ENCODE results near the gene CLMN. TPM values are rescaled to one million over a fixed set of nuclear protein-coding genes. Genes with fewer than 3 reads are reported as not detected.

CLMN gene
- total and polyA plus RNA-seq, 2 experiments from 2014 or later = 15.7 to 40.0 TPM

DNA sequence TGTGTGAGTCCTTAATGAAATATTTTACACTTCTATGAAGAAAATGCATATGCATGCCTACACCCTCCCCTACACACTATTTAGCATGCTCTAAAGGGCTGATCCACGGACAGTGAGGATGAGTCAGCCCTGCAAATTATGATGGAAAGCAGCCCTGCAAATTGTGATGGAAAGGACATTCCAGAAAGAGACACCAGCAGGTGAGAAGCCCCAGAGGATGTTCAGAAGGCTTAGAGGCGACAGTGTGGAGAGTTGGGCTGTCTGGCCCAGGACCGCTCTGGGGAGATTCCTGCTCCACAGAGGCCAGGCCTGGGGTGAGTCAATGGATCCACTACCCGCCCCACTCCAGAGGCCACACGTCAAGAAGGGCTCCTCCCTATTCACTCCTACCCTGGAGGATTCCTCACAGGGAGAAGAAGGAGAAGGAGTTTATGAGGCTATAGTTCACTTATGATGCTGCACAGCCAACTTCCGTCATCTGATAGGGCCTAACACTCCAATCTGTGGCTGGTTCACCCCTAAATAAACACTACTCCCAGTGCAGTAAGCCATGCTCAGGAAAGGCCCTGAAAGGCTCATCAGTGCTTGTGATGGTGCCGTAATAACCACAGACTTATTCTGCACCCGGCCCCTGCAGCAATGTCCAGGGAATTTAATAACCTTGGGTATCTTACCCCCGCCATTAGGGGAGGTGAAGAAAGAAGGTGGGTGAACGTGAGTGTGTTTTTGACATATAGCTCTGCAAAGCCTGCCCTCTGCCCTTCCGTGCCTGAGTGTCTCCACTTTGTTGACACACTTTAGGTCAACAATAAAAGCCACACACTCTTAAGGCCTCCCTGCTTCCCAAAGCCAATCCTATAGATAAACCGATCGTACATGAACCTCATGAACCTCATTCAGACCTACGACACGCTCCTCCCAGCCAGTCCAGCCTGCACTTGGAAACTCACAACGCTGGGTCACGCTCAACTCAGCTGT lies 46.4 kb downstream of the CLMN start:
- Histone ChIP-seq H4K20me1 (ENCODE audit: insufficient read depth, poor library complexity, severe bottlenecking) (no peaks in the 10 kb centered on the region), H3K9me2 (replicated peaks; ENCODE audit: insufficient read depth) (no peaks in the 10 kb centered on the region), H3K27ac (peak overlapping the region; percentile 90), H3K9me3 (ENCODE audit: low read depth) (no peaks in the 10 kb centered on the region), H3K4me1 (ENCODE audit: insufficient read depth) (peaks cover 9% of the 10 kb centered on the region), H3K36me3 (replicated peaks; ENCODE audit: insufficient read depth, low read depth) (no peaks in the 10 kb centered on the region), H3K4me3 (no peak overlapping the region), H3K4me2 (peak overlapping the region; percentile 33), H3K27me3 (no peaks in the 10 kb centered on the region), H3K79me2 (no peaks in the 10 kb centered on the region), H2AFZ (no peak overlapping the region)
- TF ChIP-seq, protein P1, sequence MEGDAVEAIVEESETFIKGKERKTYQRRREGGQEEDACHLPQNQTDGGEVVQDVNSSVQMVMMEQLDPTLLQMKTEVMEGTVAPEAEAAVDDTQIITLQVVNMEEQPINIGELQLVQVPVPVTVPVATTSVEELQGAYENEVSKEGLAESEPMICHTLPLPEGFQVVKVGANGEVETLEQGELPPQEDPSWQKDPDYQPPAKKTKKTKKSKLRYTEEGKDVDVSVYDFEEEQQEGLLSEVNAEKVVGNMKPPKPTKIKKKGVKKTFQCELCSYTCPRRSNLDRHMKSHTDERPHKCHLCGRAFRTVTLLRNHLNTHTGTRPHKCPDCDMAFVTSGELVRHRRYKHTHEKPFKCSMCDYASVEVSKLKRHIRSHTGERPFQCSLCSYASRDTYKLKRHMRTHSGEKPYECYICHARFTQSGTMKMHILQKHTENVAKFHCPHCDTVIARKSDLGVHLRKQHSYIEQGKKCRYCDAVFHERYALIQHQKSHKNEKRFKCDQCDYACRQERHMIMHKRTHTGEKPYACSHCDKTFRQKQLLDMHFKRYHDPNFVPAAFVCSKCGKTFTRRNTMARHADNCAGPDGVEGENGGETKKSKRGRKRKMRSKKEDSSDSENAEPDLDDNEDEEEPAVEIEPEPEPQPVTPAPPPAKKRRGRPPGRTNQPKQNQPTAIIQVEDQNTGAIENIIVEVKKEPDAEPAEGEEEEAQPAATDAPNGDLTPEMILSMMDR (IDR thresholded peaks at IDR 0.05; ENCODE audit: poor library complexity) = no peak
- TF ChIP-seq EZH2phosphoT487 (IDR thresholded peaks at IDR 0.05; ENCODE audit: low read depth, severe bottlenecking, unreplicated experiment) (no peak), EZH2 (IDR thresholded peaks at IDR 0.05; ENCODE audit: borderline replicate concordance) (no peak)
- 57% methylated on average over 17 of the region's 17 CpGs for WGBS (ENCODE audit: low lambda C conversion rate, missing lambda C conversion rate)
- DNase-seq (ENCODE audit: low spot score) = peak; percentile 80

GRCh38 chr14:95272057-95272456 lies 47.7 kb downstream of the CLMN start:
- H3K4me2 ChIP-seq = no peak overlapping the region
- H3K4me3 ChIP-seq = no peak overlapping the region
- 77% methylated on average over 5 of the region's 5 CpGs for WGBS (ENCODE audit: low lambda C conversion rate, missing lambda C conversion rate)
- H3K9me3 ChIP-seq (ENCODE audit: low read depth) = no peaks in the 10 kb centered on the region
- H3K27me3 ChIP-seq = no peaks in the 10 kb centered on the region
- H4K20me1 ChIP-seq (ENCODE audit: insufficient read depth, poor library complexity, severe bottlenecking) = no peaks in the 10 kb centered on the region
- H3K36me3 ChIP-seq (replicated peaks; ENCODE audit: insufficient read depth, low read depth) = no peaks in the 10 kb centered on the region
- TF ChIP-seq EZH2 (IDR thresholded peaks at IDR 0.05; ENCODE audit: borderline replicate concordance) (no peak), EZH2phosphoT487 (IDR thresholded peaks at IDR 0.05; ENCODE audit: low read depth, severe bottlenecking, unreplicated experiment) (no peak)
- TF ChIP-seq, protein P1 (IDR thresholded peaks at IDR 0.05; ENCODE audit: poor library complexity) = no peak
- H3K27ac ChIP-seq = peak overlapping the region; percentile 90
- H3K9me2 ChIP-seq (replicated peaks; ENCODE audit: insufficient read depth) = no peaks in the 10 kb centered on the region
- no peak for DNase-seq (ENCODE audit: low spot score)
- H3K4me1 ChIP-seq (ENCODE audit: insufficient read depth) = peaks cover 9% of the 10 kb centered on the region
- no peaks in the 10 kb centered on the region for H3K79me2 ChIP-seq
- no peak overlapping the region for H2AFZ ChIP-seq

DNA sequence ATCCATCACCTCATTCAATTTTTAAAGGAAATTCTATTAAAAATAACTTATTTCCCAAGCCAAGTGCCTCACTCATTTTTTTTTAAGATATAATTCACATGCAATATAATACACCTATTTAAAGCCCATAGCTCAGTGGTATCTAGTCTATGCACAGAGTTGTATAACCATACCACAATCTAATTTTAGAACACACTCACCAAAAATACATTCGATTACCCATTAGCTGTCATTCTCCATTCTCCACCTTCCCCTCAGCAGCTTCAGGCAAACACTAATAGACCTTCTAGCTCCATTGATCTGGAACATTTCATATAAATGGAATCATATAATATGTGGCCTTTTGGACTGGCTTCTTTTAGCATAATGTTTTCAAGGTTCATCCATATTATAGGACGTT lies 49.5 kb downstream of the CLMN start:
- Histone ChIP-seq H3K79me2 (no peaks in the 10 kb centered on the region), H3K27ac (no peak overlapping the region), H3K4me2 (no peak overlapping the region), H3K4me1 (ENCODE audit: insufficient read depth) (peaks cover 15% of the 10 kb centered on the region), H4K20me1 (ENCODE audit: insufficient read depth, poor library complexity, severe bottlenecking) (no peaks in the 10 kb centered on the region), H3K36me3 (replicated peaks; ENCODE audit: insufficient read depth, low read depth) (no peaks in the 10 kb centered on the region), H3K9me2 (replicated peaks; ENCODE audit: insufficient read depth) (no peaks in the 10 kb centered on the region), H3K27me3 (no peaks in the 10 kb centered on the region), H3K9me3 (ENCODE audit: low read depth) (no peaks in the 10 kb centered on the region), H2AFZ (no peak overlapping the region), H3K4me3 (no peak overlapping the region)
- TF ChIP-seq, protein P1 (IDR thresholded peaks at IDR 0.05; ENCODE audit: poor library complexity) = no peak
- TF ChIP-seq EZH2 (IDR thresholded peaks at IDR 0.05; ENCODE audit: borderline replicate concordance) = no peak
- 88% methylated on average over 2 of the region's 2 CpGs for WGBS (ENCODE audit: low lambda C conversion rate, missing lambda C conversion rate)
- DNase-seq (ENCODE audit: low spot score) = no peak
